Activated CD8-positive, alpha-beta T cell treated with anti-CD3 and anti-CD28 coated beads for 36 hours (primary cell): ENCODE results near the gene LIPT1. TPM values are rescaled to one million over a fixed set of nuclear protein-coding genes. Genes with fewer than 3 reads are reported as not detected.

ENCODE experiments used
- ATAC-seq: fragments of 200-7000 bp; cut with Tn5 transposase; one replicate; pipeline ENCODE4 v1.10.0; 2021; ENCODE audit warnings: mild to moderate bottlenecking, moderate library complexity
- CTCF ChIA-PET: fragments of 350-600 bp; sonication (Branson Sonifier 250); formaldehyde crosslinking; loops from one replicate; lab custom pipeline; 2021; ENCODE audit warnings: antibody characterized with exemption; lab: Charles Lee
- POLR2A ChIA-PET: fragments of 350-600 bp; sonication (Branson Sonifier 250); formaldehyde crosslinking; loops from one replicate; lab custom pipeline; 2021; ENCODE audit warnings: antibody characterized with exemption; lab: Charles Lee
- DNase-seq: peaks from one replicate; pipeline ENCODE4 v3.0.0-alpha.2; 2020
- H3K27ac Mint-ChIP-seq: one replicate; pipeline ENCODE4 v1.8.0; 2021; ENCODE audit warnings: mild to moderate bottlenecking, mixed read lengths
- H3K27me3 Mint-ChIP-seq: one replicate; pipeline ENCODE4 v1.8.0; 2021; ENCODE audit warnings: mixed read lengths
- H3K36me3 Mint-ChIP-seq: one replicate; pipeline ENCODE4 v1.8.0; 2021; ENCODE audit warnings: low read depth, mixed read lengths
- H3K4me1 Mint-ChIP-seq: one replicate; pipeline ENCODE4 v1.8.0; 2021; ENCODE audit warnings: low read depth, mixed read lengths
- H3K4me3 Mint-ChIP-seq: one replicate; pipeline ENCODE4 v1.8.0; 2021; ENCODE audit warnings: mild to moderate bottlenecking, moderate library complexity, mixed read lengths
- H3K9me3 Mint-ChIP-seq: one replicate; pipeline ENCODE4 v1.8.0; 2021; ENCODE audit warnings: mixed read lengths
- CTCF ChIP-seq: fragments of 200-600 bp; IDR thresholded peaks from one replicate; pipeline ENCODE4 v1.8.0; 2022; ENCODE audit warnings: antibody characterized with exemption, mild to moderate bottlenecking
- intact Hi-C: fragments of 100-400 bp; cut with micrococcal nuclease; formaldehyde crosslinking; loops from one replicate; pipeline ENCODE4 v1.10.0; 2022
- total RNA-seq, 2 experiments: library from RNA; stranded (reverse); gene quantifications; one replicate each; pipeline ENCODE4 v1.2.3, GENCODE V29; 2021

LIPT1 gene
- total RNA-seq, 2 experiments from 2014 or later = 3.3 to 6.0 TPM

- H3K36me3 Mint-ChIP-seq = peaks cover 12% of the 10 kb centered on the region
- ChIA-PET POLR2A (interaction anchor here (0.6 to 1.1 kb wide), 2 partner anchors 16 to 31 kb away, joined by 3 to 5 read pairs; no protein-coding TSS in a partner anchor), CTCF (interaction anchor here (1.3 to 2.0 kb wide), 2 partner anchors 23 to 334 kb away, joined by 3 to 8 read pairs; no protein-coding TSS in a partner anchor)
- no peak overlapping the region for H3K4me3 Mint-ChIP-seq
- H3K27ac Mint-ChIP-seq = peak overlapping the region; percentile 18
- peaks cover 38% of the 10 kb centered on the region for H3K4me1 Mint-ChIP-seq
- no peak for TF ChIP-seq CTCF
- ATAC-seq = no peak
- H3K27me3 Mint-ChIP-seq = no peaks in the 10 kb centered on the region
- no peaks in the 10 kb centered on the region for H3K9me3 Mint-ChIP-seq
- intact Hi-C loops = loop anchor here (10.0 kb wide), 1 partner anchor 178 kb away; the partner anchor contains the start of genes EIF5B and TXNDC9
- no peak for DNase-seq
These were observed 2.1 kb downstream of the LIPT1 start for GRCh38 chr2:99156891-99157290.

GRCh38 chr2:99158599-99158998 is 3.8 kb downstream of the LIPT1 start:
- peak; percentile 14 for TF ChIP-seq CTCF
- Mint-ChIP-seq H3K9me3 (no peaks in the 10 kb centered on the region), H3K36me3 (peaks cover 13% of the 10 kb centered on the region), H3K4me1 (peaks cover 37% of the 10 kb centered on the region), H3K27me3 (no peaks in the 10 kb centered on the region), H3K4me3 (no peak overlapping the region), H3K27ac (peak overlapping the region; percentile 27)
- ChIA-PET CTCF (interaction anchor here (1.0 to 2.0 kb wide), 4 partner anchors 17 to 440 kb away, joined by 3 to 8 read pairs (median 6); partner anchors contain the start of gene C2orf15), POLR2A (interaction anchor here (1.2 to 2.1 kb wide), 2 partner anchors 11 to 22 kb away, joined by 4 to 9 read pairs; partner anchors contain the start of genes MITD1 and MRPL30)
- intact Hi-C loops = loop anchor here (10.0 kb wide), 1 partner anchor 176 kb away; the partner anchor contains the start of genes EIF5B and TXNDC9
- ATAC-seq = no peak
- DNase-seq = no peak

- POLR2A ChIA-PET = interaction anchor here (0.6 to 2.1 kb wide), 2 partner anchors 21 to 766 kb away, joined by 3 to 9 read pairs; partner anchors contain the start of genes MITD1 and MRPL30
- ATAC-seq = no peak
- no peak for DNase-seq
- Mint-ChIP-seq H3K27ac (no peak overlapping the region), H3K36me3 (peaks cover 15% of the 10 kb centered on the region), H3K4me3 (no peak overlapping the region), H3K4me1 (peaks cover 27% of the 10 kb centered on the region), H3K9me3 (no peaks in the 10 kb centered on the region), H3K27me3 (no peaks in the 10 kb centered on the region)
- intact Hi-C loops = loop anchor here (10.0 kb wide), 1 partner anchor 175 kb away; the partner anchor contains the start of genes EIF5B and TXNDC9
- TF ChIP-seq CTCF = no peak
- CTCF ChIA-PET = no interaction called here
These were observed 4.8 kb downstream of the LIPT1 start for GRCh38 chr2:99159594-99159993.

- H3K9me3 Mint-ChIP-seq = no peaks in the 10 kb centered on the region
- peaks cover 14% of the 10 kb centered on the region for H3K4me1 Mint-ChIP-seq
- H3K4me3 Mint-ChIP-seq = no peak overlapping the region
- ATAC-seq = no peak
- H3K27me3 Mint-ChIP-seq = no peaks in the 10 kb centered on the region
- ChIA-PET CTCF (interaction anchor here (0.9 to 1.4 kb wide), 3 partner anchors 11 to 166 kb away, joined by 3 to 6 read pairs (median 3); partner anchors contain the start of genes LIPT1, MITD1 and TSGA10), POLR2A (interaction anchor here (2.5 kb wide), 1 partner anchor 11 kb away, joined by 7 read pairs; the partner anchor contains the start of genes LIPT1 and TSGA10)
- peaks cover 34% of the 10 kb centered on the region for H3K36me3 Mint-ChIP-seq
- H3K27ac Mint-ChIP-seq = peak overlapping the region; percentile 12
- DNase-seq = no peak
- no peak for TF ChIP-seq CTCF
- intact Hi-C loops = no loop called here
These were observed 11.5 kb downstream of the LIPT1 start for GRCh38 chr2:99166218-99166617.

- H3K27me3 Mint-ChIP-seq = no peaks in the 10 kb centered on the region
- intact Hi-C loops = no loop called here
- ChIA-PET POLR2A (interaction anchor here (0.5 to 1.1 kb wide), 3 partner anchors 12 to 14 kb away, joined by 3 to 4 read pairs (median 3); partner anchors contain the start of genes LIPT1 and TSGA10), CTCF (interaction anchor here (1.6 to 2.1 kb wide), 2 partner anchors 8 to 11 kb away, joined by 5 read pairs; partner anchors contain the start of genes MITD1 and MRPL30)
- DNase-seq (peak; percentile 8), ATAC-seq (no peak)
- no peak overlapping the region for H3K4me3 Mint-ChIP-seq
- peaks cover 40% of the 10 kb centered on the region for H3K36me3 Mint-ChIP-seq
- peaks cover 30% of the 10 kb centered on the region for H3K4me1 Mint-ChIP-seq
- H3K27ac Mint-ChIP-seq = peak overlapping the region; percentile 75
- no peaks in the 10 kb centered on the region for H3K9me3 Mint-ChIP-seq
- TF ChIP-seq CTCF = no peak
These were observed 14.8 kb downstream of the LIPT1 start for GRCh38 chr2:99169534-99169933.
